Activated T-helper 1 cell treated with anti-CD3 and anti-CD28 coated beads, Interleukin-12 subunit alpha, Interleukin-12 subunit beta, Interleukin-2, Interleukin-4 antibody, amounts not matched to agents 30 ng/mL and 10 ng/mL and 1 ng/mL, durations not matched to agents 14 hours and 24 hours and 36 hours (primary cell): Measurements from ENCODE around the gene FOXF2. TPM values are rescaled to one million over a fixed set of nuclear protein-coding genes. Genes with fewer than 3 reads are reported as not detected.
"Not testable (repeated sequence)": the region's sequence is repeated elsewhere in the genome, so short reads cannot be mapped to it uniquely, and the experiment has no call there.

Experiments used
- DNase-seq: peaks from one replicate; pipeline ENCODE4 v3.0.0; 2021; ENCODE audit warnings: low spot score
- H3K27ac Mint-ChIP-seq: one replicate; pipeline ENCODE4 v1.8.0; 2021; ENCODE audit warnings: mild to moderate bottlenecking, mixed read lengths
- H3K27me3 Mint-ChIP-seq: one replicate; pipeline ENCODE4 v1.8.0; 2022; ENCODE audit warnings: mild to moderate bottlenecking, moderate library complexity, mixed read lengths; ENCODE audit not compliant: insufficient read depth
- H3K36me3 Mint-ChIP-seq: one replicate; pipeline ENCODE4 v1.8.0; 2021; ENCODE audit warnings: low read depth, mixed read lengths
- H3K4me1 Mint-ChIP-seq: one replicate; pipeline ENCODE4 v1.8.0; 2021; ENCODE audit warnings: low read depth, mixed read lengths
- H3K4me3 Mint-ChIP-seq: one replicate; pipeline ENCODE4 v1.8.0; 2021; ENCODE audit warnings: mild to moderate bottlenecking, moderate library complexity, mixed read lengths
- H3K9me3 Mint-ChIP-seq: one replicate; pipeline ENCODE4 v1.8.0; 2021; ENCODE audit warnings: mixed read lengths
- intact Hi-C: fragments of 100-400 bp; cut with micrococcal nuclease; formaldehyde crosslinking; loops from one replicate; pipeline ENCODE4 v1.15.1; 2024
- total RNA-seq: library from RNA; stranded (reverse); gene quantifications from 2 replicates; pipeline ENCODE4 v1.2.3, GENCODE V29; 2022

The FOXF2 gene
- total RNA-seq, 1 donor from 2014 or later = not detected

DNA sequence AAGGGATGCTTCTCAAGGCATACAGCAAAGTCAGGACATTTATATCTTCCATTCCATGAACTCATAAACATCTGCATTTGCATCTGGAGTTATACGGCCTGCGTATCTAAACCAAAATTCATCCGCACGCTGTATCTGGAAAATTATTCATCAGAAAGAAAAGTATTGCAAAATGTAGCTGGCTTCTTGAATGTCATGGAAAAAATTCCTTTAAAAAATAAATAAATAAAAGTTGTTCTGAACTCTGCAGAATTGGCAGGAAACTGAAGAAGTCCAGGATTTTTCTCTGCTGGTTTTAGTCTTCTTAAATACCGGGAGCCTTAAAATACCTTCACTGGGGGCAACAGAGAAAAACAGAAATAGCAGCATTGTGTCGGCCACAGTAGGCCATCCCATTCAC lies 23.7 kb upstream of the FOXF2 start:
- no peak for DNase-seq
- peaks cover 26% of the 10 kb centered on the region for H3K27me3 Mint-ChIP-seq
- no peaks in the 10 kb centered on the region for H3K36me3 Mint-ChIP-seq
- no peak overlapping the region for H3K27ac Mint-ChIP-seq
- H3K4me3 Mint-ChIP-seq = no peak overlapping the region
- intact Hi-C loops = no loop called here
- no peaks in the 10 kb centered on the region for H3K9me3 Mint-ChIP-seq
- no peaks in the 10 kb centered on the region for H3K4me1 Mint-ChIP-seq

DNA sequence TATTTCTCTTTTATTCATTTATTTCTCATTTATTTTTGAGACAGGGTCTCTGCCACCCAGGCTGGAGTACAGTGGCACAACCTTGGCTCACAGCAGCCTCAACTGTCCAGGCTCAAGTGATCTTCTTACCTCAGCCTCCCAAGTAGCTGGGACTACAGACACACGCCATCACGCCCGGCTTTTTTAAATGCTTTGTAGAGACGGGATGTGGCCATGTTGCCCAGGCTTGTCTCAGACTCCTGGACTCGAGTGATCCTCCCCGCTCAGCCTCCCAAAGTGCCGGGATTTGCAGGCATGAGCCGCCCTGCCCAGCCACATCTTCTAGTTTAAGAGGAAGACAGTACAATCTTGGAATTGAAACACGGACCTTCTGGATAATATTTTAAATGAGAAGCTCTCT lies 21.6 kb upstream of the FOXF2 start:
- intact Hi-C loops = no loop called here
- no peak overlapping the region for H3K4me3 Mint-ChIP-seq
- no peak overlapping the region for H3K27ac Mint-ChIP-seq
- peaks cover 42% of the 10 kb centered on the region for H3K27me3 Mint-ChIP-seq
- no peaks in the 10 kb centered on the region for H3K9me3 Mint-ChIP-seq
- H3K36me3 Mint-ChIP-seq = no peaks in the 10 kb centered on the region
- DNase-seq = no peak
- no peaks in the 10 kb centered on the region for H3K4me1 Mint-ChIP-seq

DNA sequence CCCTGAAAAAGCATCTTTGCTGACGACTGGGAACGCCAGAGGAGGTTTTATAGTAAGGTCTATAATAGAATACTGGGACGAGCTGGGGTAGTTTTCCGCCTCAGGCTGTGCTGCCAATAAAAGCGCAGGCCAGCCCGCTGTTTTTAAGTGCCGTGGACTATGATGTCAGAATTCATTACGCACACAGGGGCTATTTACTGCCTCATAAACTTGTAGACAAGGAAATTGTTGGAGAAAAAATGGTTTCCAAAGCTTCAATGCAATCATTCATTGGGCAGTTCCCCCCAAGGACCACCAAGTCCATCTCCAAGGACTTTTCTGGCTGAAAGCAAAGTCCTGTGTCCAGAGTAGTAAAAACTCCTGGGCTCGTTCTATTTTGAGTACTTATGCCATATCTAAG lies 20.4 kb upstream of the FOXF2 start:
- Mint-ChIP-seq H3K27ac (no peak overlapping the region), H3K27me3 (peaks cover 47% of the 10 kb centered on the region), H3K36me3 (no peaks in the 10 kb centered on the region), H3K9me3 (no peaks in the 10 kb centered on the region), H3K4me1 (no peaks in the 10 kb centered on the region), H3K4me3 (no peak overlapping the region)
- intact Hi-C loops = no loop called here
- no peak for DNase-seq

DNA sequence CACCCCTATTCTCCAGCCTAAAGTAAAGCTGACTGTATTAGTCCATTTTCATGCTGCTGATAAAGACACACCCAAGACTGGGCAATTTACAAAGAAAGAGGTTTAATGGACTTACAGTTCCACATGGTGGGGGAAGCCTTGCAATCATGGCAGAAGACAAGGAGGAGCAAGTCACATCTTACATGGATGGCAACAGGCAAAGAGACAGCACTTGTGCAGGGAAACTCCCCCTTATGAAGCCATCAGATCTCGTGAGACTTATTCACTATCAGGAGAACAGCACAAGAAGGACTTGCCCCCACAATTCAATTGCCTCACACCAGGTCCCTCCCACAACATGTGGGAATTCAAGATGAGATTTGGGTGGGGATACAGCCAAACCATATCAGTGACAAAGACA lies 19.7 kb upstream of the FOXF2 start:
- H3K27me3 Mint-ChIP-seq = peaks cover 50% of the 10 kb centered on the region
- DNase-seq, H3K36me3 Mint-ChIP-seq, intact Hi-C loops, H3K27ac Mint-ChIP-seq, H3K4me1 Mint-ChIP-seq, H3K9me3 Mint-ChIP-seq, H3K4me3 Mint-ChIP-seq: not testable (repeated sequence)

DNA sequence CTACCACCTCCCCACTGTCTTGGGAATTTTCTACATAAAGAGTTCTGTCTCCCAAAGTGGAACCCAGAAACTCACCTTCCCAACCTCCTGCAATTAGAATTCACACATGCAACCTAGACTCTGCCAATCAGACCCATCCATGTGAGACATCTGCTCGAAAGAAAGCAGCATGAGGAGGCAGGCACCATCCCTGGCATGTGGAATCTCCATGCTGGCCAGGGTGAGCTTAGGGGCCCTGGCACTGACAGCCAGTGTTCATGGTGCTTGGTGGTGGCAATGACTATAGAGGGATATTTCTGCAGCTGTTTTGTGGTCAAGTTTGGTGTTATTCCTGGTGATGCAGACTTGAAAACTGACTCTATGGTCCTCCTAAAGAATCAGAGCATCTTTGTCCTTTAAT lies 17.4 kb upstream of the FOXF2 start:
- Mint-ChIP-seq H3K4me1 (no peaks in the 10 kb centered on the region), H3K9me3 (no peaks in the 10 kb centered on the region), H3K27ac (no peak overlapping the region), H3K4me3 (no peak overlapping the region), H3K27me3 (peaks cover 63% of the 10 kb centered on the region), H3K36me3 (no peaks in the 10 kb centered on the region)
- intact Hi-C loops = no loop called here
- no peak for DNase-seq

DNA sequence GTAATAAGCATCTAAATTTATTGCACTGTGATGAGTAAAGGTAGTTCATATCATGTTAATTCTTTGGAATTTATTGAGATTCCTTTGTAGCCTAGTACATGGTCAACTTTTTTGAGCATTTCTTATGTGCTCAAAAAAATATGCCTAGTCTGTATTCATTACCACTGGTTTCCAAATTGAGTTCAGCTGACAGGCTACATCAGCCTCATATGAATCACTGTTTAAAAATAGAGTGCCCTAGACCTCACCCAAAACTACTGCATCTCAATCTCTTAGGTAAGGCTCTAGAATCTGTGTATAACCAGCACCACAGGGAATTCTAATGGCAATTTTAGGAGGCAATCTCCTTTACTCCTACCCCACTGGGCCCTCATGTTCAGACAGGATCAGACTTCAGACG lies 16.7 kb upstream of the FOXF2 start:
- H3K4me3 Mint-ChIP-seq = no peak overlapping the region
- no peaks in the 10 kb centered on the region for H3K36me3 Mint-ChIP-seq
- H3K9me3 Mint-ChIP-seq = no peaks in the 10 kb centered on the region
- intact Hi-C loops = no loop called here
- H3K27ac Mint-ChIP-seq = no peak overlapping the region
- no peak for DNase-seq
- peaks cover 68% of the 10 kb centered on the region for H3K27me3 Mint-ChIP-seq
- no peaks in the 10 kb centered on the region for H3K4me1 Mint-ChIP-seq

DNA sequence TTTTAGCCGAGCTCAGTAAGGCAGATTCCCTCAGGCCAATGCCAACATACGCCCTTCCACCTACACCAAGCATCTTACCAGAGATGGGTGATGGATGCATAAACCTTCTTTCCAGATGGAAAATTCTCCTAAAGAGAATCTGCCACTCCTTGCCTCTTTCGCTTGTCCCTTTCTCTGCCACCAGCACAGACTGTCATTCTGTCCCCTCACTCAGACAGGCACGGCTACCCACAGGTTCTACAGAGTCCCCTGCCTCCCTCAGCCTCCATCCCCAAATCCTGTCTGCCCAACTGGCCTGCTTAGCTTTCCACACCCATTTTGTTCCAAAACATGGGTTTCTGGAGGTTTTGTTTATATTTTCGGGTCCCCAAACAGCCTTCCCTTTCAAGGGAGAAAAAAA lies 12.7 kb upstream of the FOXF2 start:
- no peaks in the 10 kb centered on the region for H3K9me3 Mint-ChIP-seq
- H3K36me3 Mint-ChIP-seq = no peaks in the 10 kb centered on the region
- H3K4me3 Mint-ChIP-seq = no peak overlapping the region
- H3K27ac Mint-ChIP-seq = no peak overlapping the region
- H3K27me3 Mint-ChIP-seq = peaks cover 75% of the 10 kb centered on the region
- no peak for DNase-seq
- intact Hi-C loops = loop anchor here (2.0 to 5.0 kb wide), 2 partner anchors 62 to 1851 kb away; partner anchors contain the start of gene TUBB2B
- peaks cover 12% of the 10 kb centered on the region for H3K4me1 Mint-ChIP-seq

DNA sequence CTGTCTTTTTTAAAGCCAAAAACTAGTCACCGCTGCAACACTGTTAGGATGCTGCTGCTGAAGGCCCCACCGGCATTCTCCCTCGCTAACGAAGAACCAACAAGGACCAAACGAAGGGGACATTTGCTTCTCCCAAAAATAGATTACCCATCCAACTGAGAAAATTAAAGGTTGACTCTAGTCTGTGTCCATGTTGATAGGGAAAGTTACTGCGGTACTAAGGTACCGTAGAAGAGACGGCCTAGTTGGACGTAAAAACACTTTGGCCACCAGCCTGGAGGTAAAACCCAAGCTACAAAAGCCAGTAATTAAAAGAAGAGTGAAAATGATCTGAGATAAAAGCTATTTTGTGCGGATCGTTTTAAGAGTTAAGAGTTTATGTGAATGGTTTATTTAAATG lies 11.8 kb upstream of the FOXF2 start:
- intact Hi-C loops = loop anchor here (2.0 to 5.0 kb wide), 2 partner anchors 63 to 1850 kb away; partner anchors contain the start of gene TUBB2B
- no peak for DNase-seq
- Mint-ChIP-seq H3K27me3 (peaks cover 70% of the 10 kb centered on the region), H3K36me3 (no peaks in the 10 kb centered on the region), H3K4me1 (peaks cover 12% of the 10 kb centered on the region), H3K4me3 (no peak overlapping the region), H3K9me3 (no peaks in the 10 kb centered on the region), H3K27ac (peak overlapping the region; percentile 68)

DNA sequence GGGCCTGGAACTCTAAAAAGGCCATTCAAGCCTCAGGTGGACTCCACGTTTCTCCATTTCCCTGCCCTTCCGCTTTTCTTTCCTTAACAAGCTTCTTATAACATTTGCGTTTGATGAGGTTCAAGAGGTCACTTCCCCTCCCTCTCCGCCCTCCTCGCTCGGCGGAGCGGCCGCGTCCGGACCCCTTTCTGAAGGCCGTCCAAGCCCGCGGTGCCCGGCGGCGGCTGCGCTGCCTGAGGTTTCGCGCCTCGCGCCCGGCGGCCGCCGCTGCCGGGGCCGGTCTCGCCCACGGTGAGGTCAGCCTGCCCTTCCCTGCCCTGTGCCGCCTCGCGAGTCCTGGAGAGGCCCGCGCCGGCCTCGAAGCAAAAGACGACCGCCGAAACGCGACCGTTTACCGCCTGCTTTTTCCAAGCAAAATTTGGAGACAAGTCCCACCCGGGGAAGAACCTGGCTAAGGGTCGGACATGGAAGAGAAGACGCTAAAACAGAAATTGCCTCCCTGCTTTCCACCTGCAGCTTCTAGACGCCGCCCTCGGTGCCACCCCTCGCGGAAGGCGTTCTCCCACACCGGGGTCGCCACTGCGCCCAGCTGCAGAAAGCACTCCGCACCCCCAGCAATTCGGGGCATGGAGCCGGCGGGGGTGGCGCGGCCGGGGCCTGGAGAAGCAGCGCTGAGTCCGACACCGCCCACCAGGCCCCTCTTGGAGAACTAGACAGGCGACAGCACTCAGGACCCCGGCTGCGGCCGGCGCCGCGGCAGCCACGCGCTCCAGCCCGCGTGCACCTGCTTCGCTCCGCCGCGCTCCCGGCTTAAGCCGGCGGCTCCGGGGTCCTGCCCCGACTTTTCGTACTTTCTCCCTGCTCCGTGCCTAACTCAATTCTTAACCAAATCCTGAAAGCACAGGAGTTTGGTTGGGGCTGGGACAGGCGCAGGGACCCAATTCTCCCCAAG lies 11.0 kb upstream of the FOXF2 start:
- Mint-ChIP-seq H3K27me3 (peaks cover 69% of the 10 kb centered on the region), H3K9me3 (no peaks in the 10 kb centered on the region), H3K36me3 (no peaks in the 10 kb centered on the region), H3K4me3 (no peak overlapping the region), H3K4me1 (peaks cover 12% of the 10 kb centered on the region), H3K27ac (no peak overlapping the region)
- DNase-seq = no peak
- intact Hi-C loops = loop anchor here (5.0 kb wide), 1 partner anchor 1849 kb away; the partner anchor contains the start of gene TUBB2B

DNA sequence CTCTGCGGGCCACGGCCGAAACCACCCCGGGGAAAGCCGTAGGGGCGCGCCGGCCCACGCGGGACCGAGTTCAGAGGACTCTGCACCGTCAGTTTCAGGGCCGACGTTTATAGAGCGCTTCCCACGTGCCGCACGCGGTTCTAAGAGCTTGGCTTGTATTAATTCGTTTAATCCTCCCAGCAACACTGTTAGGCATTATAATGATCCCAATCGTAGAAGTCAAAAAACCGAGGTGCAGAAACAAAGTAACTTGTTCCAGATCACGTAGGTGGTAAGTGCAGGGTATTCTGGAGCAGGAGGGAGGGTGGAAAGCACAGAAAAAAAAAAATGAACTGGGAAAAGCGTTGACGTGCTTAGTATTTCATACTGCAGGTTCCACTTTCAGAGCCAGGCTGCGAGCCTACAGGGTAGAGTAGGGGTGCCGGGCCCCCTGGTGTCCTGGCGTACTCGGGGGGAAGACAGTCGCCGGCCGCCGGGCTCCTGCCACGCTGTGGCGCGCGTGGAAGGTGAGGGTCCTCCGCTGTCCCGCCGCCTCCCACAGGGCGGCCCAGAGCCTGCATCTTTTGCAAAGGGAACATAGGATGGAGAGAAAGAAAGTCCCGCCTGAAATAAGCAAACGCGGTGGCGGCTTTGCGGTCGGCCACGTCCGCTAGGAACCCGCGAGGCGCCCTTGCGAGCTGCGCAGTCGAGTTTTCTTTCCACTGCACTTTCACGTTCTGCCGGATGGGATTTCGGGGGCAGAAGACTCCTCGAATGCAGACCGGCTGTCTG lies 10.2 kb upstream of the FOXF2 start:
- Mint-ChIP-seq H3K36me3 (no peaks in the 10 kb centered on the region), H3K4me1 (peaks cover 12% of the 10 kb centered on the region), H3K9me3 (no peaks in the 10 kb centered on the region), H3K4me3 (no peak overlapping the region), H3K27ac (no peak overlapping the region), H3K27me3 (peaks cover 65% of the 10 kb centered on the region)
- intact Hi-C loops = loop anchor here (5.0 kb wide), 1 partner anchor 1848 kb away; the partner anchor contains the start of gene TUBB2B
- DNase-seq = no peak

DNA sequence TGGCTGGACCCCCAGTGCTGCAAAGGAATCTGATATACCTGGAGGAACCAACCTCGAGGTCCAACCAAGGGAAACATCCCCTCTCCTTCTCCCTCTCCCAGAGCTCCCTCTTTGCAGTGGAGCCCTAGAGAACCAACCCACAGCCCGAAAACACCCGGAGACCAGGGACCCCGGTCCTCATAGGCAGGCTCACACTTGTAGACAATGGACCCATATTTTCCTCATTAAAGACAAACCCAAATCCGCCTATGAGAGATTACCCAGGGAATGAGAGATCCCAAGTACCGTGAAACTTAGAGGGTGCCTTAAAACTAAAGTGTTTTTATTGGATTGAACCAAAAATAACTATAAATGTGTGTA lies 9.6 kb upstream of the FOXF2 start:
- intact Hi-C loops = loop anchor here (2.0 to 5.0 kb wide), 5 partner anchors 15 to 1848 kb away; partner anchors contain the start of genes IRF4 and TUBB2B
- Mint-ChIP-seq H3K36me3 (no peaks in the 10 kb centered on the region), H3K4me3 (no peak overlapping the region), H3K9me3 (no peaks in the 10 kb centered on the region), H3K27ac (peak overlapping the region; percentile 49), H3K4me1 (peaks cover 12% of the 10 kb centered on the region), H3K27me3 (peaks cover 64% of the 10 kb centered on the region)
- no peak for DNase-seq

DNA sequence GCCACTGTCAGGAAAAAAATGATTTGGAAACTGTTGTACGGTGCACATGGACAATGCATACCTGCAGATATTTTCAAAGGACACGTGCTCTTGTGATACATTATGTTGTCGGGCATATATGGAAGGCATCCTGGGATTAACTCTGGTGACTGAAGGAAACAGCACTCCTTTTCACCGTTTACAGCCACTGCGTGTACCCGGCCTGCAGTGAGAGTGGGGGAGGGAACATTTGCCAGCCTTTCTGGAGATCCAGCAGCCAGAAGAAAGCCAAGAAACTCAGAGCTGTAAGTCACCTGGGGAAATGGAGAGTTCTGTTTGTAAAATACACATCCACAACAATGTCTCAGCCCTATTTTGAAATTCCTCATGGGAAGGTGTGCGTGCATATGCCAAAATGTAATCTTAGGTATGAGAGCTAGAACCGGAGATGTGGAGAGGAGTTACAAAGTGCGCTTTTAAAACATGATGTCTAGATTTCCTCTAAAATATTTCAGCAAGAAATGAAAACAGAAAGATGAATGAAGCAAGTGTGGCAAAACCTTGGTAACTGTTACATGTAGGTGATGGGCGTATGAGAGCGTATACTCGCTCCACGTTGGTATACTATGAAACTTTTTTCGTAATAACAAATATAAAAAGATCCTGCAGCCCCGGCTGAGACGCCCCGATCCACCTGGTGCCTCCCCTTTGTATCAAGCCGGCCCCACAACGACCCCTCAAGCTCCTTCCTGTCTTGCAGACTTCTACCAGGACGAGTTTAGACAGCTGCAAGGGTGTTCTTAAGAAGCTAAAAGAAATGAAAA lies 8.6 kb upstream of the FOXF2 start:
- peaks cover 67% of the 10 kb centered on the region for H3K27me3 Mint-ChIP-seq
- H3K4me1 Mint-ChIP-seq = peaks cover 20% of the 10 kb centered on the region
- intact Hi-C loops = loop anchor here (2.0 to 5.0 kb wide), 4 partner anchors 14 to 989 kb away; partner anchors contain the start of gene IRF4
- no peaks in the 10 kb centered on the region for H3K36me3 Mint-ChIP-seq
- H3K27ac Mint-ChIP-seq = peak overlapping the region; percentile 59
- no peaks in the 10 kb centered on the region for H3K9me3 Mint-ChIP-seq
- DNase-seq = no peak
- H3K4me3 Mint-ChIP-seq = no peak overlapping the region
